HUDEP-2 (cell line): Measurements from ENCODE around the gene DGCR2.

Experiments
- DNase-seq, 76 experiments: peaks; one replicate each; lab custom pipeline; 2025; ENCODE audit not compliant: unreplicated experiment in 76 of 76; lab: John Stamatoyannopoulos, UW

DGCR2 gene

DNA sequence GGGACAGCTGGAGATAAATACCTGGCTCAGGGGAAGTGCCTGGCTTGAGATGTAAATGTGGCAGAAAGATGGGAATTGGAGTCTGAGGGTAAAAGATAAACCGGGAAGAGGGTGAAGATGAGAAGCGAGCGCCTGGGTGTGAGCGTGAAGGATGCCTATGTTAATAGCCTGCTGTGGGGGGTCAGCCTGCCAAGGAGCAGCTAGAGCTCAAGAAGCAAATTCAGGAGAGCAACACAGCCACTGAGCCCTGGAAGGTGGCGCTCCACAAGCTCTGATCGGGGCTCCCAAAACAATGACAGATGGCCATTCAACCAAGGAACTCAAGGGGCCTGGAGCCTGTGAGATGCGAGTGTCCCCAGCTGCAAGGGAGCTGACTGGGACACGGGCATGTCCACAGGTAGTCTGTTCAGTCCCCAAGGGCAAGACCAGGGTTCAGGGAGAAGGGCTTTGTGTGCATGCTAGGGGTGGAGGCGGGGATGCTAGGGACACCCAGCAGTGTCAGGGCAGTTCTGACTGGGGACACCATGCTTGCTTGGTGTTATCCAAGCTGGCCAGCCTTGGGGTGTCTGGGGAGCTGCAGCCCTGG, 25.1 kb upstream of the DGCR2 start:
- DNase-seq: no peak

- DNase-seq: no peak
Observed at GRCh38 chr22:19146215-19146968, 24.2 kb upstream of the DGCR2 start.

DNA sequence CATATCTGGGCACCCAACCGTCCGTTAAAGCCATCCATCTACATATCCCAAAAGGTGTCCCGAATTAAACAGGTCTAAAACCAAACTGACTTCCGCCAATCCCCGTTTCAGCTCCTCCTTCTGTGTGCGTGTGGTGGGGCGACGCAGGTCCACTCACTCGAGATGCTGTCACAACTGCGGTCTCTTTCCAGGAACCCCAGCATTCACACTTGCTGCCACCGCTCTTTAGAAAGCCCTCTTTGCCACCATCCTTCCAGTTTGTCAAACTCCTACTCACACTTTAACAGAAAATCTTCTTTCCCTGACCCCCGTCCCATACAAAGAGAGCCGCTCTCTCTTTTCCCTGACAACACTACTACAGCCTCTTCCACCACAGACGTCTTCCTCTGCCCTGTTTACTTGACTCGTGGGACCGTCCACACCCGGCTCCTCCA, 21.8 kb upstream of the DGCR2 start:
- DNase-seq: peak in 7 of 76 experiments; percentile 2 to 25 (median 6)

GRCh38 chr22:19143212-19143611, 21.0 kb upstream of the DGCR2 start:
- DNase-seq: no peak

DNA sequence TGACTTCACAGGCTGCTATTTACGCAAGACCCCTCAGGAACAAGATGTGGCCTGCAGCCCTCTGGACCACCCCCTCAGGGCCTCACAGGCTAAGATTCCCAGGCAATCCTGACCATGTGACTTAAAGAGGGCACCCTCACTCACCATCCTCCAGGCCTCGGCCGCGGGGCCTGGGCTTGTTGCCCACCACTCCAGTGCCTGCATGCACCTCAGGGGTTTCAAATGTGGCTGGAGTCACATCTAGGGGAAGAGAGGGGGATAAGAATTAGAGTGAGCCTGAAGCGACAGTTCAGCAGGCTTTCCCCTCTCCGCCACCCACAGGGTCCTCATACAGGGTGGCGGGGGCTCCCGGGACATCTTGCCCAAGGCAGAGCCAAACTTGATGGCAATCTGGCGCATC, 20.2 kb upstream of the DGCR2 start:
- no peak for DNase-seq

- DNase-seq: no peak
Observed at GRCh38 chr22:19139974-19140373, 17.8 kb upstream of the DGCR2 start.

DNA sequence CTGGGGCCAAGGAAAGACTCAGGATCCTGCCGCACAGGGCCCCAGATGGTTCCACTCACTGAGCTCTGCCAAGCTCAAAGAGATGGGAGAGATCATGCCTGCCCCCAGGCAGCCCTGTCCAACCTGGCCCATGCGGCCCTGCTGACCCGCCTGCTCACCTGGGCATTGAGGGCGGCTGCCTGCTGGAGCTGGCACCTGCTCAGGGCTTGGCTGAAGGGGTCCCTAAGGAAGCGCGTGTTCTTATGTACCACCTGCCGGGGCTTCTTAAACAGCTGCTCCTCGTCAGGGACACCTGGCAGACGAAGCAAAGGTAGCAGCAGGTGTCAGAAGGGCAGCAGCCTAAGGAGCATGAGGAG, 16.8 kb upstream of the DGCR2 start:
- DNase-seq: no peak

- DNase-seq: no peak
Observed at GRCh38 chr22:19138217-19139000, 16.2 kb upstream of the DGCR2 start.

DNA sequence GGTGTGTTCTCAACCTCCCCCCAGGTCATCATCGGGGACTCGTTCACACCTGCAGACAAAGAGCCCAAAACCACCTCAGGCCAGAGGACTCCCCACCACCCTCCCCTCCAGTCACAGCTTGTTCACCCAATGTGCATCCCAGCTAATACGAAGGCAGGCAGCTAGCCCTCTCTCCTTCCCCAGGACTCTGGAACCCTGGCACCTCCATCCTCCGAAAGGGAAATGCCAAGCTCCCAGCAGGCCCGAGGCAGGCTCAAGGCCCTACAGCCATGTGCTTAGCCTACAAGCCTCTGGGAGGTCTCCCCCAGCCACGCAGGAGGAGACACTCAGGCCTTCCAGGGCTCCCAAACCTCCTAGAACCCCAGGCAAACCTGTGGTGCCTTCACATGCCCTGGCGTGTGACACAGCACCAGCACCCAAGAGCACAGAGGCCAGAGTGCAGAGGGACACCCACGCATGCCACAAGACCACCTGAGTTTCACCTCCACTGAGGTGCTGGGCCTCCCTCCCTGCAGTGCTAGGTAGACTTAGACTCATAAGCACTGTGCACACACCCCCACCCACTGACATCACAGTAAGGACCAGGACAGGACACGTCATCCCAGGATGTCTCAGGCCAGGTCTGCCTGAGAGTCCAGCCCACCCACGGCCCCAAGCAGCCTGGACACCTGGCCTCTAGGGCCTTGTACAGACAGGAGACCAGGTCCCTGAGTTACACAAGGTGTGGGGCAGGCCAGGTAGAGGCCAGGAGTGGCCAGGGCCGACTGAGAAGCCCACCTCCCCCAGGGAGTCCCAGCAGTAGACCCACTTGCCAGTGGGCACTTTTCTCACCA, 15.4 kb upstream of the DGCR2 start:
- DNase-seq: no peak

GRCh38 chr22:19136915-19137314, 14.7 kb upstream of the DGCR2 start:
- DNase-seq: no peak

DNA sequence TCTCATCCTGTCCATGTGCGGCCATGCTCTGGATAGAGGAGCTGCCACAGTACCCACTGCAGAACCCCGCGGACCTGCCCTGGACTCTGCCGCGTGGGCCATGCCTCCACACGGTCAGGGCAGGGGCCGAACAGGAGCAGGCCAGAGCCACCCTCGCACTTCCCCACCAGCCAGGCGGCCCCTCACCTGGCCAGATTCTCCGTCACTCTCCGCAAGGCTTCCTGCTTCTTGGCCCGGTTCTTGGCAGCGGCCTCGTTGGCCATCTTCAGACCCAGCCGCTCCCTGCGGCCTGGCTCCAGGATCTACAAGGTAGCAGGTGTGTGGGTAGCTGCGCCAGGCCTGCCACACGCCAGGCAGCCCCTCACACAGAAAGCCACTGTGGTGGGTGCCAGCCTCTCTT, 12.7 kb upstream of the DGCR2 start:
- no peak for DNase-seq

DNA sequence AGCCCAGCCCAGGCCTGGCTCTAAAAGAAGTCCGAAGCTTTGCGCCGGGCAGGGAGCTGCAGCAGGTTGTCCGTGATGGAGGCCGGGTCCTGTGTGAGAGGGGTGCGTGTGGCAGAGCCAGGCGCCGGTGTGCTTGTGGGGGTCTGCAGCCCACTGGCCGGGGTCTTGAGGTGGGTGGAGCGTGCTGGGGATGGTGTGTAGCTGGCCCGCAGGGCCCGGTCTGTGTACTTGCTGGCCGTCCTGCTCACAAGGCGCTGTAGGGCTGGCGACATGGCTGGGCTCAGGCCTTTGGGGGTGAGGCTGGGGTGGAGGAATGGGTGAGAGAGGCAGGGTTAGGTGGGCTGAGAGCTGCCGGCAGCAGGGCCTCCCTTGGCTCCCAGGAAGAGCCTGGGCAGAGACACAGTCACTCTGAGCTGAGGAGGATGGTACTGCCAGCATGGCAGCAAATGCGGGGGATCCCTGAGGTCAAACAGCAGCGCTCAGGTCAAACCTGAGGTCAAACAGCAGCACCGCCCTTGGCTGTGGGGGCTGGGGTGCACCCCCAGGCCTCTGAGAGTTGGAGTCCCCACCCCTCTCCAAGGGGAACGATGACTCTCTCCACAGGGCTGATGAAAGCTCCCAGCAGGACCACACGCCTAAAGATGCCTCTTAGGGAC, 12.1 kb upstream of the DGCR2 start:
- no peak for DNase-seq

- DNase-seq: no peak
Observed at GRCh38 chr22:19133561-19133960, 11.3 kb upstream of the DGCR2 start.

- DNase-seq: no peak
Observed at GRCh38 chr22:19132693-19133400, 10.6 kb upstream of the DGCR2 start.

GRCh38 chr22:19132153-19132552, 9.9 kb upstream of the DGCR2 start:
- DNase-seq: no peak

- DNase-seq: no peak
Observed at GRCh38 chr22:19131685-19132015, 9.4 kb upstream of the DGCR2 start.

- no peak for DNase-seq
Observed at GRCh38 chr22:19130959-19131684, 8.9 kb upstream of the DGCR2 start, which contains the start of gene TSSK2. Gene TSSK2 (plus strand): TSS chr22:19131308. CDS start chr22:19131400, 92 bp downstream.

- DNase-seq: no peak
Observed at GRCh38 chr22:19129871-19130270, 7.7 kb upstream of the DGCR2 start.
